ENCODE data around the gene ALK.

The ALK gene

GRCh38 chr2:29601321-29601720, 320.1 kb downstream of the ALK start:
- H3K27ac ChIP-seq (ENCODE audit: low read length), result no peak overlapping the region
- H3K27me3 ChIP-seq (ENCODE audit: control insufficient read depth, insufficient read depth, low read length), result no peaks in the 10 kb centered on the region

GRCh38 chr2:29599946-29600345, 321.4 kb downstream of the ALK start:
- no peak overlapping the region for H3K4me3 ChIP-seq (ENCODE audit: low read length)
- peaks cover 22% of the 10 kb centered on the region for H3K4me1 ChIP-seq (ENCODE audit: control insufficient read depth, low read depth, low read length)
- H3K9me3 ChIP-seq (ENCODE audit: control insufficient read depth, low read depth, low read length), result no peaks in the 10 kb centered on the region
- no peaks in the 10 kb centered on the region for H3K36me3 ChIP-seq (ENCODE audit: control insufficient read depth, low read depth, low read length)
- H3K9ac ChIP-seq (ENCODE audit: low read length), result no peak overlapping the region
- H3K27ac ChIP-seq (ENCODE audit: low read length), result no peak overlapping the region
- no peaks in the 10 kb centered on the region for H3K27me3 ChIP-seq (ENCODE audit: control insufficient read depth, insufficient read depth, low read length)

More at GRCh38 chr2:29601321-29601720, 320.1 kb downstream of the ALK start:
- H3K36me3 ChIP-seq (ENCODE audit: control insufficient read depth, low read depth, low read length), result no peaks in the 10 kb centered on the region
- H3K9me3 ChIP-seq (ENCODE audit: control insufficient read depth, low read depth, low read length), result no peaks in the 10 kb centered on the region
- no peak overlapping the region for H3K9ac ChIP-seq (ENCODE audit: low read length)
- H3K4me3 ChIP-seq (ENCODE audit: low read length), result no peak overlapping the region
- H3K4me1 ChIP-seq (ENCODE audit: control insufficient read depth, low read depth, low read length), result peaks cover 22% of the 10 kb centered on the region

DNA sequence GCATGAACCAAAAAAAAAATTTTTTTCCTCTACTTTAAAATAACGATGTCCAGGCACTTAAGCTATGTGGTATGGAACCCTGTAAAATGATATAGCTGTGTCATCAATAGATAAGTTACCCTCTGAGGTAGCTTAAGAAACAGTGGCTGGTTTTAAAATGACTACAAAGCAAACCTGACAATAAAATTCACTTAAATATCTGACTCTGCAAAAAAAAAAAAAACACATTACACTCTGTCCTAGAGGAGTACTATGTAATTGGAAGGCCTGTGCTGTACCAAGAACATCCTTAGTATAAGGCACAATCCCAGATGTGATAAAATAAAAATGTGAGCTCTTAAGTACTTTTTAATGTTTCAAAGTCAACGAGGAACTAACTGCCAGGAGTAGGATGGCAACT, 322.4 kb downstream of the ALK start:
- H3K9ac ChIP-seq (ENCODE audit: low read length), result no peak overlapping the region
- H3K36me3 ChIP-seq (ENCODE audit: control insufficient read depth, low read depth, low read length), result no peaks in the 10 kb centered on the region
- H3K27ac ChIP-seq (ENCODE audit: low read length), result no peak overlapping the region
- no peak overlapping the region for H3K4me3 ChIP-seq (ENCODE audit: low read length)
- peaks cover 16% of the 10 kb centered on the region for H3K4me1 ChIP-seq (ENCODE audit: control insufficient read depth, low read depth, low read length)
- H3K9me3 ChIP-seq (ENCODE audit: control insufficient read depth, low read depth, low read length), result no peaks in the 10 kb centered on the region
- H3K27me3 ChIP-seq (ENCODE audit: control insufficient read depth, insufficient read depth, low read length), result no peaks in the 10 kb centered on the region

DNA sequence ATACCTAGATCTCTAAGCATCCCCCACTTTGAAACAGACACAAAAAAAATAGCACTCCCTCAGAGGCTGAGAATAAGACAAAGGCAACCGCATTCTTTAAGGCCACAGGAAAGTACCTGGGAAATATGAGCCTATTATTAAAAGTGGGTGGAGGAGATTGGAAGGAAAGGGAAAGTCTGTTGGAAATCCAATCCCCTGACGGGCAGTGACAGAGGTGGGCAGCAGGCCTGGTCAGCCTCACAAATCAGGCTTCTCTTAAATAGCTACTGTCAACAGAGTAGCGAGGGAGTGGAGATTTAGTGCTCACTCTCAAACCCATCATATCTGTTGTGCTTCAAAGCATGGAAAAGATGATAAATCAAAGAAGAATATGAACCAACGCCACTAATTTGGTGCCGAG, 324.4 kb downstream of the ALK start:
- H3K9me3 ChIP-seq (ENCODE audit: control insufficient read depth, low read depth, low read length), result no peaks in the 10 kb centered on the region
- no peak overlapping the region for H3K4me3 ChIP-seq (ENCODE audit: low read length)
- H3K36me3 ChIP-seq (ENCODE audit: control insufficient read depth, low read depth, low read length), result no peaks in the 10 kb centered on the region
- no peaks in the 10 kb centered on the region for H3K4me1 ChIP-seq (ENCODE audit: control insufficient read depth, low read depth, low read length)
- no peaks in the 10 kb centered on the region for H3K27me3 ChIP-seq (ENCODE audit: control insufficient read depth, insufficient read depth, low read length)
- no peak overlapping the region for H3K27ac ChIP-seq (ENCODE audit: low read length)
- H3K9ac ChIP-seq (ENCODE audit: low read length), result no peak overlapping the region

DNA sequence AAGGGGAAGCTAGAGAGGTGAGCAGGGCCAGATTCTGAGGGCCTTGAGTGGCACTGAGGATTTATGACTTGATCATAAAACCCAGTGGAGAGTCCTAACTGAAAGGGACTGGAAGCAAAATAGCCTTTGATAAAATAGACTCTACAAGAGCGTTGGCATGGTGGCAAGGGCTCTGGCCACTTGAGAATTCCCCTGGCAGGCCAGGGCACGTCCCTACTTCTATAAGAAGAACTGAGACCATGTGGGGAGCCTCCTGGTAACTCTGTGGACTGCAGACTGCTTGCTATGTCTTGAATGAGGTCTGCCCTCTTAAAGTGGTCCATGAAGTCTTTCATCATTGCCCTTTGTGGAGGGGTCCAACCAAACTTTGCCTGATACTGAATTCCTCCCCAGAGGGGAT, 324.8 kb downstream of the ALK start:
- Histone ChIP-seq H3K27me3 (ENCODE audit: control insufficient read depth, insufficient read depth, low read length) (no peaks in the 10 kb centered on the region), H3K9ac (ENCODE audit: low read length) (no peak overlapping the region), H3K9me3 (ENCODE audit: control insufficient read depth, low read depth, low read length) (no peaks in the 10 kb centered on the region)

GRCh38 chr2:29591600-29591999, 329.8 kb downstream of the ALK start:
- Histone ChIP-seq H3K9me3 (ENCODE audit: control insufficient read depth, low read depth, low read length) (no peaks in the 10 kb centered on the region), H3K4me3 (ENCODE audit: low read length) (no peak overlapping the region), H3K27ac (ENCODE audit: low read length) (no peak overlapping the region), H3K9ac (ENCODE audit: low read length) (no peak overlapping the region), H3K4me1 (ENCODE audit: control insufficient read depth, low read depth, low read length) (peaks cover 4% of the 10 kb centered on the region), H3K27me3 (ENCODE audit: control insufficient read depth, insufficient read depth, low read length) (no peaks in the 10 kb centered on the region), H3K36me3 (ENCODE audit: control insufficient read depth, low read depth, low read length) (no peaks in the 10 kb centered on the region)

More for the DNA sequence above, 324.8 kb downstream of the ALK start:
- no peak overlapping the region for H3K27ac ChIP-seq (ENCODE audit: low read length)
- H3K4me3 ChIP-seq (ENCODE audit: low read length), result no peak overlapping the region
- H3K36me3 ChIP-seq (ENCODE audit: control insufficient read depth, low read depth, low read length), result no peaks in the 10 kb centered on the region
- no peaks in the 10 kb centered on the region for H3K4me1 ChIP-seq (ENCODE audit: control insufficient read depth, low read depth, low read length)

GRCh38 chr2:29590211-29590610, 331.2 kb downstream of the ALK start:
- peaks cover 4% of the 10 kb centered on the region for H3K4me1 ChIP-seq (ENCODE audit: control insufficient read depth, low read depth, low read length)

GRCh38 chr2:29589440-29590103, 331.8 kb downstream of the ALK start:
- H3K9me3 ChIP-seq (ENCODE audit: control insufficient read depth, low read depth, low read length), result no peaks in the 10 kb centered on the region
- peaks cover 4% of the 10 kb centered on the region for H3K4me1 ChIP-seq (ENCODE audit: control insufficient read depth, low read depth, low read length)
- H3K36me3 ChIP-seq (ENCODE audit: control insufficient read depth, low read depth, low read length), result no peaks in the 10 kb centered on the region
- H3K27me3 ChIP-seq (ENCODE audit: control insufficient read depth, insufficient read depth, low read length), result no peaks in the 10 kb centered on the region
- H3K27ac ChIP-seq (ENCODE audit: low read length), result no peak overlapping the region
- no peak overlapping the region for H3K9ac ChIP-seq (ENCODE audit: low read length)
- no peak overlapping the region for H3K4me3 ChIP-seq (ENCODE audit: low read length)

More at GRCh38 chr2:29590211-29590610, 331.2 kb downstream of the ALK start:
- Histone ChIP-seq H3K27ac (ENCODE audit: low read length) (no peak overlapping the region), H3K27me3 (ENCODE audit: control insufficient read depth, insufficient read depth, low read length) (no peaks in the 10 kb centered on the region), H3K9me3 (ENCODE audit: control insufficient read depth, low read depth, low read length) (no peaks in the 10 kb centered on the region), H3K4me3 (ENCODE audit: low read length) (no peak overlapping the region), H3K36me3 (ENCODE audit: control insufficient read depth, low read depth, low read length) (no peaks in the 10 kb centered on the region), H3K9ac (ENCODE audit: low read length) (no peak overlapping the region)

DNA sequence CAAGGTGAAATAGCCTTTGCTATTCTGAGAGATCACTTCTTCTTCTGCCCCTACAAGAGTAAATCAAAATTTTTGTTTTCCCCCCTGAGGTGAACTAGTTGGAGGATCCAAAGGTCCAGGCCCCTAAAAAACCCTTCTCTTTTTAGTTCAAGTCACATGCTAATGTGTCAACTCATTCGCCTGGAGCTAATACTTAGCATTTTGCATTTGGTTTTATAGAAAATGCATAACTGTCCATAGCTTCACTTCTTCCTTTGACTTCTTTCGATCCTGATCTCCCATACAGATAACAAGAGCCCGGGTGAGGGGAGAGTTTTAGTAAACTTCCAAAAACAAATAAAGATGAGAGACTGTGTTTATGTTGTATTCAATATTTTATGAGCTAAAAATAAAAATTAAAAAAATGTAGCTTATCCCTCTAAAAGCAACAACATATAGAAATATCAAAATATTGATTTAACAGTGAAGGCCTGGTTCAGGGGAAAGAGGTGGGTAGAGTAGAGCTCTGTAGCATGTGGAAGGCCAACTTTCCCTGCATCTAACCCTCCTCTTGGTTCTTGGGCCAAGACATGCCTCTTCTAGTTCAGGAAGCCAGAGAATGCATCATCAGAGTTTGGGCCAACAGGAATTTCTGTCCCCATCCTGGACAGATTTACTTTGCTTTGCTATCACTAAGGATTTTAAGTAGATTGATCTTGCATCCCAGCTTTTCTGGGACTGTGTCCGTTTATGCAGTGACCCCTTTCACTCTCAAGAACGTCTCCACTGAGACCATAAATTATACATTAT, 333.8 kb downstream of the ALK start:
- no peak overlapping the region for H3K27ac ChIP-seq (ENCODE audit: low read length)
- no peak overlapping the region for H3K4me3 ChIP-seq (ENCODE audit: low read length)
- no peaks in the 10 kb centered on the region for H3K9me3 ChIP-seq (ENCODE audit: control insufficient read depth, low read depth, low read length)
- H3K9ac ChIP-seq (ENCODE audit: low read length), result no peak overlapping the region
- no peaks in the 10 kb centered on the region for H3K36me3 ChIP-seq (ENCODE audit: control insufficient read depth, low read depth, low read length)
- no peaks in the 10 kb centered on the region for H3K27me3 ChIP-seq (ENCODE audit: control insufficient read depth, insufficient read depth, low read length)
- peaks cover 4% of the 10 kb centered on the region for H3K4me1 ChIP-seq (ENCODE audit: control insufficient read depth, low read depth, low read length)

GRCh38 chr2:29586919-29587318, 334.5 kb downstream of the ALK start:
- H3K36me3 ChIP-seq (ENCODE audit: control insufficient read depth, low read depth, low read length), result no peaks in the 10 kb centered on the region
- H3K9me3 ChIP-seq (ENCODE audit: control insufficient read depth, low read depth, low read length), result no peaks in the 10 kb centered on the region
- H3K27ac ChIP-seq (ENCODE audit: low read length), result no peak overlapping the region
- peaks cover 4% of the 10 kb centered on the region for H3K4me1 ChIP-seq (ENCODE audit: control insufficient read depth, low read depth, low read length)
- no peaks in the 10 kb centered on the region for H3K27me3 ChIP-seq (ENCODE audit: control insufficient read depth, insufficient read depth, low read length)
- no peak overlapping the region for H3K4me3 ChIP-seq (ENCODE audit: low read length)
- no peak overlapping the region for H3K9ac ChIP-seq (ENCODE audit: low read length)

DNA sequence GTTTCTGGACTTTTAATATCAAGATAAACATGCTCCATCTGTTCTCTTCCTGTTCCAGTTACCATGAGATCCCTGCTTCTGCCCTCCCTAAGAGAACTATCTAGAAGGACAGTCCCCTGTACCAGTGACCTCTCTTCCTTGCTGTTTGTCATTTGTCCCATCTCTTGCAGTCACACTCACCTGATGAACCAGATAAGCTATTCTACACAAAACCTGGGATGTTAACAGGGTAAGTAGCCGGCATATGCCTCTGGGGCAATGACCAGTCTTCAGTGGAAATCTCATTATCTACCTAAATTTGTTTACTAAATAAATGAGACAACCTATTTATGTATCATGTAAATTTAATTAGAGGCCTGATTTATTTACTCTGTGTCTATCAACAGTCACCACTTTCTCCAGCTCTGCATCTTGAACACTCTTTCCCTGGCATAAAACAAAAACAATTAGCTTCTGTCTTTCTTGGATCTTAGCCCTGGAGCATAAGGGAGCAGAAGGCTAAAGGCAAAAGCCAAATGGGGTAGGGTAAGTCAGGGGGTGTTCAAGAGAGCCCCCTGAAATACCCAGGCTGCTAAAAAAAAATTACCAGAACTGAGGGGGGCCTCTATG, 337.7 kb downstream of the ALK start:
- Histone ChIP-seq H3K9ac (ENCODE audit: low read length) (no peak overlapping the region), H3K36me3 (ENCODE audit: control insufficient read depth, low read depth, low read length) (no peaks in the 10 kb centered on the region), H3K9me3 (ENCODE audit: control insufficient read depth, low read depth, low read length) (no peaks in the 10 kb centered on the region), H3K4me1 (ENCODE audit: control insufficient read depth, low read depth, low read length) (peaks cover 4% of the 10 kb centered on the region), H3K4me3 (ENCODE audit: low read length) (no peak overlapping the region), H3K27me3 (ENCODE audit: control insufficient read depth, insufficient read depth, low read length) (no peaks in the 10 kb centered on the region), H3K27ac (ENCODE audit: low read length) (no peak overlapping the region)

All from iPS-18a (cell line).